ENCODE data around the gene LHPP.

Gene LHPP

GRCh38 chr10:124500757-124501156 lies 39.1 kb downstream of the LHPP start:
- DNase-seq = no peak

GRCh38 chr10:124504711-124505110 lies 43.1 kb downstream of the LHPP start:
- DNase-seq = no peak

GRCh38 chr10:124505279-124505678 lies 43.7 kb downstream of the LHPP start:
- no peak for DNase-seq

GRCh38 chr10:124508070-124508667 lies 46.5 kb downstream of the LHPP start:
- DNase-seq = no peak

- DNase-seq = no peak
Observed at GRCh38 chr10:124508907-124509454, 47.4 kb downstream of the LHPP start.

- no peak for DNase-seq
Observed at GRCh38 chr10:124509880-124510632, 48.4 kb downstream of the LHPP start.

DNA sequence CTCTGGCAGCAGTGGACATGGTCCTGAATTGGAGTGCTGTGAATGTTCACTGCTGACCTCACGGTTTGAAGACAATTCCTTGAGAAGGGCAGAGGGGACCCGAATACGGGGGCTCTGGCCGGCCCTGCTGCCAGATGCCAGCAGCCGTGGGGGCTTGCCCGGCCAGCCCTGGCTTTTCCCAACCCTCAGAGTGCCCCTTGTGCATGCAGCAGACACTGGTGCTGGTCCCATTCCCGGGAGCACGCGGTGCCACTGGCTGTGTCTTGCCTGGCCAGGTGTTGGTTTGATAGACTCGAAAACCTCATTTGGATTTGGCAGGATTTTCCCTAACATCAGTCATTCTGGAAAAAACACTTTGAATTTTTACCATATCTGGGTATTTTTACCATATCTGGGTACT lies 49.1 kb downstream of the LHPP start:
- no peak for DNase-seq

DNA sequence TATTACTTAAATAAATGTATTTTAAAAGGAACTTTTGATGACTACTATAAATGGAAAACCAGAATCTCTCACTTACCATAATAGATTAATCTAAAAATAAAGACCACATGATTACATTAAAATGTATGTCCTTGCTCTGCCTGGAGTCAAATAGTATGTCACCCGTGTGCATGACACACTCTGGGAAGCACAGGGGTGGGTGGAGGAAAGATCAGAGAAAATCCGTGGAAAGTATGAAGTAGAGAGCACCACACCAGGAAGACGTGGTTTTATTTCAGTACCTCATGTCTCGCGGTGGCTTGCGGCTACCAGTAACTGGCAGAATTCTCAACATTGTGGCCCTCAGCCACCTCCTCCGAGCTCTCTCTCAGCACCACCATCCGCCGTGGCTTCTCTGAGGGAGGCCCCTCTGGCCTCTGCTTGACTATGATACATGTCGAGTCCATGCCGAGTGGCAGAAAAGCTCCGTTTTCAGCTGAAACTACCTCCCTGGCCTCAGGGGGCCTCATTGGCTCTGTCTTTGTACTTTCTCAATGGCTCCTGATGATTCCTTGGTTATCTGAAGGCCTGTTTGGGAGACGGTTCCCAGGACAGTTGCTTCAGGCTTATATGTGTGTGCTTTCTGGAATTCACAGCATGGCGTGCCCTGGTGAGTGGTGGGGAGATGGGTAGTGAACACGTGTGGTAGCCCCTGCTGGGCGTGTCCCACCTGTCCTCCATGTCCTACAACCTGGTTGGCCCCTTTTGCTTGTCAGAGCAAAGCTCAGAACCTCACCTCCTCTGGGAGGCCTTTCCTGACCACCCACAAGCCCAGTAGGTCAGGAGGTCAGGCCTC lies 49.8 kb downstream of the LHPP start:
- DNase-seq = no peak

- DNase-seq = no peak
Observed at GRCh38 chr10:124512040-124512428, 50.4 kb downstream of the LHPP start.

GRCh38 chr10:124512600-124512999 lies 51.0 kb downstream of the LHPP start:
- no peak for DNase-seq

GRCh38 chr10:124515244-124515970 lies 53.8 kb downstream of the LHPP start:
- DNase-seq = no peak

- DNase-seq = no peak
Observed at GRCh38 chr10:124516181-124516580, 54.6 kb downstream of the LHPP start.

- no peak for DNase-seq
Observed at GRCh38 chr10:124516746-124517397, 55.2 kb downstream of the LHPP start.

GRCh38 chr10:124517461-124517860 lies 55.8 kb downstream of the LHPP start:
- DNase-seq = no peak

DNA sequence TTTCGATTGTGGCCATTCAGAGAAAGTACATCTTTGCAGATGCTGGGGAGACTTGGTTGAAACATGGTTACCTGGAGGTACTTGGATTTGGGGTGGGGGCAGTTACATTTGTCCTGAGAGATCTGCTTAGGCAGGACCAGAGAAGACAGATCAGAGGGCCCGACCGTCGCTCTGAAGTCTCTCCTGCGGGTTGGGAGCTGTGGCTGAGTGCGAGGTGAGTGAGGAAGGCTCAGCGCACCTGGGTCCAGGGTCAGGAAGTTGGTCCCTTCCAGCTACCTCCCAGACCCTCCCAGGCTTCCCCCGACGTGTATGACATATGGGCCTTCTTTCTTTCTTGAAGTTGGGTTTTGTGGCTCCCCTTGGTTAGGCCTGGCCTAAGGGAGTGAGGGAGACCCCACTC lies 56.3 kb downstream of the LHPP start:
- no peak for DNase-seq

DNA sequence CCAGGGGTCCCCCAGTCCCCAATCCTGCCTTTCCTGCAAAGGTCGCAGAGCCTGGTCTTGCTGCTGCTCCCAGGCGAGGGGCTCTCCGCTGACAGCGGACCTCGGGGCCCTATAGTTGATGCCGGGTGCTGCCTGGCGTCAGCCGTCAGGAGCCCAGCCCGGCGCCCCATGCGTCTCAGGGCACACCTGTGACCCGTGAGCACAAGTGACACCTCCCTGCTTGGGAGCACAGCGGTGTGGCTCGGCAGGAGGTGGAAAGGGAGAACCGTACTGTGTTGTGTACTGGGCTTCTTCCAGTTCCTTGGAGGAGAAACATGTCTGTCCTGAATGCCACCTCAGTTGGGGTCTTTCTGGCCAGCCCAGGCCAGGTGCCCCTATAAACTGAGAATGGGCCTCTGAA lies 56.7 kb downstream of the LHPP start:
- no peak for DNase-seq

DNA sequence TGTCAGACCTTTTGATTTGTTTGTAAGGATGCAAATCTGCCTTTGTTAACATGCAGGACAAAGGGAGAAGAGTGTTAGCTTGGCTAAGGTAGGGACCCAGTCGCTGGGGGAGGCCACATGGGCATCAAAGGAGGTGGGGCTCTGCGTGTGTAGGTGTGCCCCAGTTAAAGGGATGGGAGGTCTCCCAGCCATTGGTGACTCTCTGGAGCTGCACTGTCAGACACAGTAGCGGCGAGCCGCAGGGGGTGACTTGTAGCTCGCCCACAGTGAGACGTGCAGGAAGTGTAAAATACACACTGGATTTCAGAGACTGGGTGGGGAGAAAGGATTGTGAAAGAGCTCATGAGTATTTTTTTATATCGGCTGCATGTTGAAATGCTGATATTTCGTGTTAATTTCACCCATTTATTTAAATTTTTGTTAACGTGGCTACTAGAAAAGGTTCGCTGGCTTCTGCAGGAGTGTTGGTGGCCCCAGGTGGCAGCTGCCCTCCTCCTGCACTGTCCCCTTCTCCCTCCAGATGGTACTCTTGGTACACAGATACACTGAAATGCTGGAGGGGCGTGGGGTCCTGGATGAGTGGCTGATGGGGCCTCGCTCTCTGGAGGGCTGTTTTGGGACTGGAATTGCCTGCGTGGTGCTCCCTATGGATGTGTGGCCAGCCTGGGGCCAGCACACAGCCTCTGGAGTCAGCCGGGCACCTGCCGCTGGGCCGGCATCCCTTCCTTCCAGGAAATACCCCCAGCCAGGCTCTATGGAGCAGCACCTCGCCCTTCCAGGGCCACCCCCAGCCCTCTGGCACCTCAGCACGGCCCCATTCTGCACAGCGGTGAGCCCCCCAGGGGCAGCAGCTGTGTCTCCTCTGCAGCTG lies 59.2 kb downstream of the LHPP start:
- no peak for DNase-seq

- DNase-seq = no peak
Observed at GRCh38 chr10:124521429-124521871, 59.8 kb downstream of the LHPP start.

GRCh38 chr10:124522131-124522932 lies 60.7 kb downstream of the LHPP start:
- no peak for DNase-seq
